K562 (cell line): ENCODE data around the gene MAPKAPK3. TPM values are rescaled to one million over a fixed set of nuclear protein-coding genes. Genes with fewer than 3 reads are reported as not detected.
A peak's percentile ranks its signal among the peaks of the same experiment; 100 is the strongest.

Source experiments
- BRCA1 ChIP-seq, 2 experiments: fragments of 450-650 bp in 1 of 2; sonication (generic) in 1 of 2; formaldehyde crosslinking in 1 of 2; IDR thresholded peaks; 2 replicates each; pipeline versions ENCODE4 v1.5.0 to v1.6.1; 2017 to 2020; ENCODE audit warnings: mild to moderate bottlenecking in 1 of 2, missing genetic modification reagents in 1 of 2
- CBFA2T2 ChIP-seq: fragments of 450-650 bp; conservative IDR thresholded peaks from 2 replicates; pipeline ENCODE4 v1.6.1; 2017; ENCODE audit warnings: mild to moderate bottlenecking
- CREB1 ChIP-seq, 2 experiments: sonication (generic) in 1 of 2; formaldehyde crosslinking in 1 of 2; IDR thresholded peaks; 2 replicates each; pipeline versions ENCODE4 v1.6.1 to v1.8.0; 2012 to 2022; ENCODE audit warnings: inconsistent platforms in 1 of 2, mild to moderate bottlenecking in 1 of 2, missing genetic modification reagents in 1 of 2, moderate library complexity in 1 of 2
- ELF4 ChIP-seq: fragments of 450-650 bp; formaldehyde crosslinking; IDR thresholded peaks from 2 replicates; pipeline ENCODE4 v1.4.0; 2022; ENCODE audit warnings: missing genetic modification characterization
- ESRRB ChIP-seq: fragments of 250-450 bp; sonication (Bioruptor Pico); IDR thresholded peaks from 2 replicates; pipeline ENCODE4 v1.5.0; 2020; ENCODE audit warnings: mild to moderate bottlenecking, moderate library complexity, borderline replicate concordance
- FIP1L1 ChIP-seq: fragments of 200-400 bp; formaldehyde crosslinking; IDR thresholded peaks from 2 replicates; pipeline ENCODE4 v1.6.1; 2018; ENCODE audit warnings: mild to moderate bottlenecking, low read depth, low read length; ENCODE audit not compliant: poor library complexity, severe bottlenecking
- FOXJ2 ChIP-seq: fragments of 200-800 bp; sonication (Bioruptor generic); IDR thresholded peaks from 2 replicates; pipeline ENCODE4 v1.6.1; 2016; ENCODE audit warnings: missing genetic modification characterization, missing compliant biosample characterization
- FUS ChIP-seq: fragments of 200-400 bp; formaldehyde crosslinking; optimal IDR thresholded peaks from 2 replicates; pipeline ENCODE3; 2017; ENCODE audit warnings: low read depth, low read length
- GATAD2B ChIP-seq: fragments of 450-650 bp; IDR thresholded peaks from 2 replicates; pipeline ENCODE4 v1.6.1; 2017; ENCODE audit warnings: mild to moderate bottlenecking, borderline replicate concordance
- HMGN3 ChIP-seq: IDR thresholded peaks from 2 replicates; pipeline ENCODE4 v1.6.1; 2011; ENCODE audit warnings: borderline replicate concordance, low read depth, mild to moderate bottlenecking, mixed read lengths, low read length; ENCODE audit not compliant: insufficient read length; ENCODE audit errors: extremely low read depth
- HNRNPH1 ChIP-seq: fragments of 200-400 bp; formaldehyde crosslinking; optimal IDR thresholded peaks from 2 replicates; pipeline ENCODE3; 2017; ENCODE audit warnings: low read depth, mild to moderate bottlenecking, low read length, moderate library complexity
- HOMEZ ChIP-seq: fragments of 250-450 bp; sonication (Bioruptor Pico); IDR thresholded peaks from 2 replicates; pipeline ENCODE4 v1.4.0; 2020; ENCODE audit warnings: mild to moderate bottlenecking, moderate library complexity
- IRF2 ChIP-seq: sonication (generic); formaldehyde crosslinking; IDR thresholded peaks from 2 replicates; pipeline ENCODE4 v1.8.1; 2022; ENCODE audit warnings: mild to moderate bottlenecking, missing genetic modification reagents
- MTF1 ChIP-seq: fragments of 250-450 bp; sonication (Bioruptor Pico); IDR thresholded peaks from 2 replicates; pipeline ENCODE4 v1.9.0; 2021; ENCODE audit warnings: moderate library complexity, mild to moderate bottlenecking, inconsistent platforms, borderline replicate concordance
- NFIX ChIP-seq: fragments of 250-450 bp; sonication (Bioruptor Pico); IDR thresholded peaks from 2 replicates; pipeline ENCODE4 v1.4.0; 2020; ENCODE audit warnings: low read depth, mild to moderate bottlenecking, moderate library complexity
- SIN3B ChIP-seq: fragments of 450-650 bp; IDR thresholded peaks from 2 replicates; pipeline ENCODE4 v1.6.1; 2017; ENCODE audit warnings: low read depth, mild to moderate bottlenecking, moderate library complexity
- SNRNP70 ChIP-seq: fragments of 200-400 bp; formaldehyde crosslinking; optimal IDR thresholded peaks from 2 replicates; pipeline ENCODE3; 2017; ENCODE audit warnings: low read depth, low read length
- ZC3H8 ChIP-seq: fragments of 450-650 bp; IDR thresholded peaks from 2 replicates; pipeline ENCODE4 v1.6.1; 2017
- ZNF384 ChIP-seq: IDR thresholded peaks from 2 replicates; pipeline ENCODE4 v1.6.1; 2012; ENCODE audit warnings: low read depth, low read length, improper control_type of control experiment
- ZNF41 ChIP-seq: fragments of 250-450 bp; sonication (Bioruptor Pico); conservative IDR thresholded peaks from 2 replicates; pipeline ENCODE4 v1.4.0; 2020; ENCODE audit warnings: mild to moderate bottlenecking
- polyA plus RNA-seq, 8 experiments: library from polyadenylated mRNA; depleted of rRNA in 4 of 8; stranded (reverse) in 5 of 8; unstranded in 3 of 8; fragments of >200 nt; fragmentation: Nextera tagmentation in 2 of 8; fragmentation: Illumina TruSeq in 1 of 8; extraction: Ambion mirVana in 2 of 8; extraction: Trizol in 1 of 8; gene quantifications; 2 replicates each; pipeline versions ENCODE4 v1.2.1 to v1.2.3, GENCODE V29; 2011 to 2014; ENCODE audit warnings: inconsistent platforms in 1 of 8, missing spikeins in 1 of 8
- total RNA-seq, 7 experiments: library from RNA; depleted of rRNA in 6 of 7; stranded (reverse); fragments of >200 nt in 6 of 7; fragmentation: Illumina TruSeq in 2 of 7; extraction: Trizol in 2 of 7; gene quantifications; 2 replicates each; pipeline versions ENCODE4 v1.2.1 to v1.2.3, GENCODE V29; 2011 to 2021; ENCODE audit warnings: low replicate concordance in 1 of 7
- TF ChIP-seq, protein P1 (sequence below): fragments of 450-650 bp; formaldehyde crosslinking; conservative IDR thresholded peaks from 2 replicates; pipeline ENCODE4 v1.4.0; 2022; ENCODE audit warnings: mild to moderate bottlenecking, missing genetic modification characterization
- TF ChIP-seq, protein P2 (sequence below): sonication (generic); formaldehyde crosslinking; IDR thresholded peaks from 2 replicates; pipeline ENCODE4 v1.5.0; 2020; ENCODE audit warnings: missing genetic modification reagents
- TF ChIP-seq, protein P3 (sequence below), 2 experiments: fragments of 200-800 bp in 1 of 2; sonication (Bioruptor generic) in 1 of 2; sonication (generic) in 1 of 2; formaldehyde crosslinking in 1 of 2; IDR thresholded peaks in 1 of 2; conservative IDR thresholded peaks in 1 of 2; 2 replicates each; pipeline versions ENCODE4 v1.5.0 to v1.6.1; 2016 to 2020; ENCODE audit warnings: missing compliant biosample characterization in 1 of 2, missing genetic modification characterization in 1 of 2, missing genetic modification reagents in 1 of 2

The MAPKAPK3 gene
- total and polyA plus RNA-seq, 9 of the 15 experiments (the other 6 are each of a cell fraction or from before 2014, with no cell fraction given), result 8.0 to 56.4 (median 41.2) TPM

DNA sequence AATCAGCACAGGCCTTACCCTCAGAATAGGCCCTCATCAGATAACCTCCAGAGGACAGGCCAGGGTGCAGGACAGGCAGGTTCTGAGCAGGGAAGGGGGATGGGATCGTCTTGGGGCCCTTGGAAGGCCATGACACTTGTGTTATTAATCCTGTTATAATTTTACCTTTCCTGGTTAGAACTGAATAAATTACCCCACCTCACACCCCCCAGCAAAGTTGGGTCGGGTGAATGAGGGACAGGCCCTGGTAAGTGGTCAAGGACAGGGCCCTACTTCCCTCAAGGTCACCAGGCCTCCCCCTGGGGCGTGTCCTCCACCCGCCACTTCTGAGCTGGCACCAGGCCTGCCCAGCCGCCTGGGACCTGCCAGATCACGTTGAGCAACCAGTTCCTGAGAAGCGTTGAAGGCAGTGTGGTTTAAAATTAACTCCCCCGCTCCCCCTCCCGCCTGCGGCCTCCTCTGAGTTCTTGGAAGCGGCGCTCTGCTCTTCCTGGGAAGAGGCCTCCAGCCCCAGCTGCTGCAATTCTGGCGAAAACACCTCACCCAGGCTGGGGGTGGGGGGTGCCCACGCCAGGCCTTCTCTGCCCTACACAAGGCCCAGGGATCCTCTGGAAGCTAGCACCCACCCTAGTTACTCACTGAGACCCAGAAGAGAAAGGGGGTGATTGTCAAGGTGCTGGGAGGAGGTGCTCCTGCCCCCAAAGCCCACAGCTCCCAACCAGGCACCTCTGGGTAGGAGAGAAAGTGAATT, 15.9 kb upstream of the MAPKAPK3 start (continued):
- TF ChIP-seq HOMEZ (CRISPR knock-in tag) (no peak), CREB1 (IDR thresholded peaks at IDR 0.05) (no peak), CREB1 (CRISPR knock-in tag; IDR thresholded peaks at IDR 0.05) (no peak), ZNF384 (no peak), GATAD2B (no peak; the same call in 1 of the 2 replicates), FIP1L1 (no peak), ESRRB (CRISPR knock-in tag) (no peak), ZNF41 (CRISPR knock-in tag) (0 out of 2 replicates have a peak, but pooled peaks have one; percentile 9), IRF2 (CRISPR knock-in tag) (no peak), FOXJ2 (tag) (no peak), CBFA2T2 (peak; percentile 32), ZC3H8 (no peak), FUS (no peak), HMGN3 (peak; percentile 93), ELF4 (CRISPR knock-in tag) (no peak), SIN3B (no peak), BRCA1 (IDR thresholded peaks at IDR 0.05) (no peak), BRCA1 (CRISPR knock-in tag; IDR thresholded peaks at IDR 0.05) (no peak), HNRNPH1 (no peak), SNRNP70 (no peak), MTF1 (CRISPR knock-in tag) (no peak), NFIX (no peak)
- TF ChIP-seq, protein P1, sequence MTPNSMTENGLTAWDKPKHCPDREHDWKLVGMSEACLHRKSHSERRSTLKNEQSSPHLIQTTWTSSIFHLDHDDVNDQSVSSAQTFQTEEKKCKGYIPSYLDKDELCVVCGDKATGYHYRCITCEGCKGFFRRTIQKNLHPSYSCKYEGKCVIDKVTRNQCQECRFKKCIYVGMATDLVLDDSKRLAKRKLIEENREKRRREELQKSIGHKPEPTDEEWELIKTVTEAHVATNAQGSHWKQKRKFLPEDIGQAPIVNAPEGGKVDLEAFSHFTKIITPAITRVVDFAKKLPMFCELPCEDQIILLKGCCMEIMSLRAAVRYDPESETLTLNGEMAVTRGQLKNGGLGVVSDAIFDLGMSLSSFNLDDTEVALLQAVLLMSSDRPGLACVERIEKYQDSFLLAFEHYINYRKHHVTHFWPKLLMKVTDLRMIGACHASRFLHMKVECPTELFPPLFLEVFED (CRISPR knock-in tag), result no peak
- TF ChIP-seq, protein P2, sequence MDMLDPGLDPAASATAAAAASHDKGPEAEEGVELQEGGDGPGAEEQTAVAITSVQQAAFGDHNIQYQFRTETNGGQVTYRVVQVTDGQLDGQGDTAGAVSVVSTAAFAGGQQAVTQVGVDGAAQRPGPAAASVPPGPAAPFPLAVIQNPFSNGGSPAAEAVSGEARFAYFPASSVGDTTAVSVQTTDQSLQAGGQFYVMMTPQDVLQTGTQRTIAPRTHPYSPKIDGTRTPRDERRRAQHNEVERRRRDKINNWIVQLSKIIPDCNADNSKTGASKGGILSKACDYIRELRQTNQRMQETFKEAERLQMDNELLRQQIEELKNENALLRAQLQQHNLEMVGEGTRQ (CRISPR knock-in tag), result no peak
- TF ChIP-seq, protein P3, sequence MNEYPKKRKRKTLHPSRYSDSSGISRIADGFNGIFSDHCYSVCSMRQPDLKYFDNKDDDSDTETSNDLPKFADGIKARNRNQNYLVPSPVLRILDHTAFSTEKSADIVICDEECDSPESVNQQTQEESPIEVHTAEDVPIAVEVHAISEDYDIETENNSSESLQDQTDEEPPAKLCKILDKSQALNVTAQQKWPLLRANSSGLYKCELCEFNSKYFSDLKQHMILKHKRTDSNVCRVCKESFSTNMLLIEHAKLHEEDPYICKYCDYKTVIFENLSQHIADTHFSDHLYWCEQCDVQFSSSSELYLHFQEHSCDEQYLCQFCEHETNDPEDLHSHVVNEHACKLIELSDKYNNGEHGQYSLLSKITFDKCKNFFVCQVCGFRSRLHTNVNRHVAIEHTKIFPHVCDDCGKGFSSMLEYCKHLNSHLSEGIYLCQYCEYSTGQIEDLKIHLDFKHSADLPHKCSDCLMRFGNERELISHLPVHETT (CRISPR knock-in tag; conservative IDR thresholded peaks at IDR 0.05 in 1 of 2, IDR thresholded peaks at IDR 0.05 in 1 of 2), result peak in 1 of 2 experiments; percentile 72; a peak in 1 of 4 replicates
